Bronchial epithelial cell (primary cell): Measurements from ENCODE around the gene ID1. TPM values are rescaled to one million over a fixed set of nuclear protein-coding genes. Genes with fewer than 3 reads are reported as not detected.
"Not testable (repeated sequence)": the region's sequence is repeated elsewhere in the genome, so short reads cannot be mapped to it uniquely, and the experiment has no call there.

Experiments used
- DNase-seq: peaks from one replicate; pipeline ENCODE4 v3.0.0-alpha.2; 2010; ENCODE audit warnings: low read depth
- FAIRE-seq: peaks from 2 replicates; lab custom pipeline; 2011; peaks lifted over from hg19 to GRCh38; lab: Jason Lieb, UNC
- H3K27me3 ChIP-seq: 2 replicates; pipeline ENCODE4 v1.5.1; 2011; ENCODE audit warnings: low read length; ENCODE audit not compliant: control insufficient read depth, insufficient read depth
- H3K36me3 ChIP-seq: 2 replicates; pipeline ENCODE4 v1.5.1; 2011; ENCODE audit warnings: low read length; ENCODE audit not compliant: control insufficient read depth, insufficient read depth
- H3K4me3 ChIP-seq: 2 replicates; pipeline ENCODE4 v1.5.1; 2011; ENCODE audit warnings: mild to moderate bottlenecking, low read depth, low read length, control low read depth
- CTCF ChIP-seq: IDR thresholded peaks from 2 replicates; pipeline ENCODE4 v1.5.1; 2011; ENCODE audit warnings: mild to moderate bottlenecking, moderate library complexity, low read length, control low read depth, inconsistent platforms; ENCODE audit not compliant: insufficient read depth, severe bottlenecking
- total RNA-seq: library from RNA; depleted of rRNA; stranded (reverse); fragments of >200 nt; gene quantifications from 2 replicates; pipeline ENCODE4 v1.2.1, GENCODE V29; 2014

The ID1 gene
- total RNA-seq, 1 donor from 2014 or later: 930 TPM

- H3K27me3 ChIP-seq: no peaks in the 10 kb centered on the region
- no peak for TF ChIP-seq CTCF
- H3K4me3 ChIP-seq: no peak overlapping the region
- DNase-seq (no peak), FAIRE-seq (no peak)
- H3K36me3 ChIP-seq: no peaks in the 10 kb centered on the region
Measured at GRCh38 chr20:31578448-31579138, 26.5 kb upstream of the ID1 start.

GRCh38 chr20:31579245-31579644 is 25.8 kb upstream of the ID1 start:
- FAIRE-seq: no peak
- TF ChIP-seq CTCF: no peak
- H3K36me3 ChIP-seq: no peaks in the 10 kb centered on the region
- no peaks in the 10 kb centered on the region for H3K27me3 ChIP-seq
- H3K4me3 ChIP-seq: no peak overlapping the region
- no peak for DNase-seq

- not testable (repeated sequence) for H3K27me3 ChIP-seq, FAIRE-seq, H3K36me3 ChIP-seq, DNase-seq, H3K4me3 ChIP-seq
Measured at GRCh38 chr20:31579941-31580651, 25.0 kb upstream of the ID1 start.

- FAIRE-seq: no peak
- Histone ChIP-seq H3K36me3 (no peaks in the 10 kb centered on the region), H3K27me3 (no peaks in the 10 kb centered on the region), H3K4me3 (no peak overlapping the region)
- no peak for DNase-seq
- no peak for TF ChIP-seq CTCF
Measured at GRCh38 chr20:31580706-31581105, 24.4 kb upstream of the ID1 start.

- no peaks in the 10 kb centered on the region for H3K27me3 ChIP-seq
- no peak overlapping the region for H3K4me3 ChIP-seq
- FAIRE-seq: no peak
- no peak for TF ChIP-seq CTCF
- no peak for DNase-seq
- no peaks in the 10 kb centered on the region for H3K36me3 ChIP-seq
Measured at GRCh38 chr20:31581391-31581790, 23.7 kb upstream of the ID1 start.

- Histone ChIP-seq H3K36me3 (no peaks in the 10 kb centered on the region), H3K27me3 (no peaks in the 10 kb centered on the region), H3K4me3 (peak overlapping the region; percentile 39)
- no peak for DNase-seq
- TF ChIP-seq CTCF: no peak
- FAIRE-seq: no peak
Measured at GRCh38 chr20:31587545-31588389, 17.3 kb upstream of the ID1 start.
